Measurements from ENCODE around the gene LYSMD2. TPM values are rescaled to one million over a fixed set of nuclear protein-coding genes. Genes with fewer than 3 reads are reported as not detected.
"Not testable (repeated sequence)": the region's sequence is repeated elsewhere in the genome, so short reads cannot be mapped to it uniquely, and the experiment has no call there.

The LYSMD2 gene
- 10 to 100 TPM in 3 of 4 donors, 1 to 10 TPM in 1; 10.0 to 14.1 (median 12.9) TPM for total RNA-seq

GRCh38 chr15:51737522-51738305 lies at the start of gene LYSMD2:
Gene LYSMD2 (minus strand): TSS chr15:51737655. CDS start chr15:51737622, 33 bp downstream.
- DNase-seq (ENCODE audit: extremely low spot score), result peak; percentile 94
- Histone ChIP-seq H3K4me1 (peaks cover 11 to 34% (median 29%) of the 10 kb centered on the region in 4 donors), H3K27me3 (no peaks in the 10 kb centered on the region), H3K36me3 (no peaks in the 10 kb centered on the region), H3K27ac (replicated peaks in 1 of 4) (peak within 1 kb of the TSS; percentile 87 to 94 (median 90)), H3K9me3 (no peaks in the 10 kb centered on the region), H3K4me3 (peak within 1 kb of the TSS; percentile 82 to 95 (median 90))
- TF ChIP-seq CTCF (IDR thresholded peaks at IDR 0.05) (no peak), POLR2AphosphoS5 (IDR thresholded peaks at IDR 0.05) (peak; percentile 15 to 38), POLR2A (IDR thresholded peaks at IDR 0.05; ENCODE audit: low read depth) (no peak)
- 2% methylated on average over 9 of the region's 67 CpGs for WGBS
- intact Hi-C loops (cut with DNase I), result no loop called here

GRCh38 chr15:51787130-51787529 lies 49.7 kb upstream of the LYSMD2 start:
- H3K27ac ChIP-seq (replicated peaks in 1 of 4); H3K27me3 ChIP-seq; H3K4me3 ChIP-seq; H3K9me3 ChIP-seq; intact Hi-C loops (cut with DNase I); DNase-seq (ENCODE audit: extremely low spot score); H3K4me1 ChIP-seq: not testable (repeated sequence)
- 100% methylated on average over 3 of the region's 11 CpGs for WGBS
- H3K36me3 ChIP-seq, result peaks cover 0 to 59% (median 29%) of the 10 kb centered on the region in 4 donors

- no peaks in the 10 kb centered on the region for H3K27me3 ChIP-seq
- no peak overlapping the region for H3K4me3 ChIP-seq
- peaks cover 0 to 87% (median 38%) of the 10 kb centered on the region in 4 donors for H3K36me3 ChIP-seq
- no peak overlapping the region for H3K27ac ChIP-seq (replicated peaks in 1 of 4)
- 93% methylated on average over 3 of the region's 3 CpGs for WGBS
- H3K4me1 ChIP-seq, result no peaks in the 10 kb centered on the region
- DNase-seq (ENCODE audit: extremely low spot score), result no peak
- no peaks in the 10 kb centered on the region for H3K9me3 ChIP-seq
- intact Hi-C loops (cut with DNase I), result no loop called here
- TF ChIP-seq POLR2A (IDR thresholded peaks at IDR 0.05; ENCODE audit: low read depth), result no peak
- no peak for TF ChIP-seq CTCF (IDR thresholded peaks at IDR 0.05)
- TF ChIP-seq POLR2AphosphoS5 (IDR thresholded peaks at IDR 0.05), result no peak
- TF ChIP-seq EP300 (IDR thresholded peaks at IDR 0.05), result no peak
Measured at GRCh38 chr15:51783967-51784366, 46.5 kb upstream of the LYSMD2 start.

GRCh38 chr15:51782357-51782896 lies 45.0 kb upstream of the LYSMD2 start:
- 87% methylated on average over 7 of the region's 7 CpGs for WGBS
- DNase-seq (ENCODE audit: extremely low spot score), result no peak
- no peaks in the 10 kb centered on the region for H3K27me3 ChIP-seq
- no peaks in the 10 kb centered on the region for H3K4me1 ChIP-seq
- H3K36me3 ChIP-seq, result peaks cover 0 to 85% (median 35%) of the 10 kb centered on the region in 4 donors
- intact Hi-C loops (cut with DNase I), result no loop called here
- TF ChIP-seq EP300 (IDR thresholded peaks at IDR 0.05) (no peak), POLR2A (IDR thresholded peaks at IDR 0.05; ENCODE audit: low read depth) (no peak), CTCF (IDR thresholded peaks at IDR 0.05) (peak in 1 of 3 experiments; percentile 5), POLR2AphosphoS5 (IDR thresholded peaks at IDR 0.05) (no peak)
- no peaks in the 10 kb centered on the region for H3K9me3 ChIP-seq
- H3K27ac ChIP-seq (replicated peaks in 1 of 4), result no peak overlapping the region
- no peak overlapping the region for H3K4me3 ChIP-seq

GRCh38 chr15:51781506-51781905 lies 44.1 kb upstream of the LYSMD2 start:
- TF ChIP-seq POLR2A (IDR thresholded peaks at IDR 0.05; ENCODE audit: low read depth), result no peak
- no peak for TF ChIP-seq POLR2AphosphoS5 (IDR thresholded peaks at IDR 0.05)
- no peak for TF ChIP-seq EP300 (IDR thresholded peaks at IDR 0.05)
- no peak for TF ChIP-seq CTCF (IDR thresholded peaks at IDR 0.05)
- DNase-seq (ENCODE audit: extremely low spot score), result no peak
- Histone ChIP-seq H3K27me3 (no peaks in the 10 kb centered on the region), H3K9me3 (no peaks in the 10 kb centered on the region), H3K4me3 (no peak overlapping the region), H3K4me1 (peaks cover 0 to 5% (median 4%) of the 10 kb centered on the region in 4 donors), H3K27ac (replicated peaks in 1 of 4) (no peak overlapping the region), H3K36me3 (peaks cover 0 to 78% (median 29%) of the 10 kb centered on the region in 4 donors)
- WGBS, result 93% methylated on average over 2 of the region's 2 CpGs
- intact Hi-C loops (cut with DNase I), result no loop called here
